ENCODE data around the gene KRT4. TPM values are rescaled to one million over a fixed set of nuclear protein-coding genes. Genes with fewer than 3 reads are reported as not detected.

The KRT4 gene
- total RNA-seq, 4 donors from 2014 or later, result 0.51 to 1.1 (median 0.83) TPM; not detected in 1

DNA sequence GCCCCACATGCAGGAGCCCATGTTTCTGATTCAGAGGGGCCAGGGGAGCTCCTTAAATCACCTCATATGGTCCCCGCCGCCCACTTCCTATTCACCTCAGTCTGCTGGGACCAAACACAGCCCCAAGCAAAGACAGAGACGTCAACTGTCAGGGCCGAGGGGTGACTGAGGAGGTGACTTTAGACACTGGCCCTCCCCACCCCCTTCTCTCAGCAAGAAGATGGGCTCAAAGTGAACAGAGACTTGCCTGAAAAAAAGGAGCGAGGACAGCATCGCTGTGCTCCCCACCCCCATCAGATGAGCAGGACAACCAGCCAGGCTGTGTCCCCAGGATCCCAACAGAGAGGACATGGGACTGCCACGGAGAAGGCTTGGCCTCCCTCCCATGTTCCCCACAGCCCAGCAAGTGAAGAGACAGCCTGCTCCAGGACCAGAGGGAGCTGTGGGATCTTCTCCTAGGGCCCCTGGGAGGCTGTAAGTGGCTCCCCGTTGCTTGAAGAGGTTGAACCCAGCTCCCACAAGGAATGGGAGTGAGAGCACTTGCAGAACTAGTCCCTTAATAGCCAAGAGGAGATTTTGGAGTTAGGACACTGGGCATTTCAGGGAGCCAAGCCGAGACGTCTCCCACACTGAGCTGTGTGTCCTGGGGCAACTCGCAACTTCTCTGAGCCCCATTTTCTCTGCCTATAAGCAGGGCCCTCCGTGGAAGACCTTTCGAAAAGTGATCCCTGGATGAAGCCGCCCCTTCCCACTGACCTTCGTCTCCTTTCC is 21.5 kb upstream of the KRT4 start:
- DNase-seq (ENCODE audit: low spot score in 2 of 2), result peak in 1 of 2 donors; percentile 72

DNA sequence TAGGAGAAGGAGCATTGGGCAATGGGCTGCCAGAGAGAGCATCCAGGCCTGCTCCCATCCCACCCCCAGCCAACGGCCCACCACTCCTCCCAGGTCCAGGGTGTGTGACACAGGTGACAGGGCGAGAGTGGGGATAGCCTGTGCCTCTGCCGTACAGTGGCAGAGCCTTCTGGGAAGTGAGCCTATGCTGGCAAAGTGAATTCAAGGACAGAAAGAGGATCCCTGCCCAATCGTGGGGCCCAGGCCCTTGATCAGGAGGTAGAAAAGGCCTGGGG is 20.7 kb upstream of the KRT4 start:
- DNase-seq (ENCODE audit: low spot score in 2 of 2), result peak in 1 of 2 donors; percentile 74
- WGBS, 2 donors, result 51 to 53% methylated on average over 4 of the region's 4 CpGs
- intact Hi-C loops (cut with DNase I; ENCODE audit: low total_unique reads), result no loop called here
- TF ChIP-seq, protein P1, sequence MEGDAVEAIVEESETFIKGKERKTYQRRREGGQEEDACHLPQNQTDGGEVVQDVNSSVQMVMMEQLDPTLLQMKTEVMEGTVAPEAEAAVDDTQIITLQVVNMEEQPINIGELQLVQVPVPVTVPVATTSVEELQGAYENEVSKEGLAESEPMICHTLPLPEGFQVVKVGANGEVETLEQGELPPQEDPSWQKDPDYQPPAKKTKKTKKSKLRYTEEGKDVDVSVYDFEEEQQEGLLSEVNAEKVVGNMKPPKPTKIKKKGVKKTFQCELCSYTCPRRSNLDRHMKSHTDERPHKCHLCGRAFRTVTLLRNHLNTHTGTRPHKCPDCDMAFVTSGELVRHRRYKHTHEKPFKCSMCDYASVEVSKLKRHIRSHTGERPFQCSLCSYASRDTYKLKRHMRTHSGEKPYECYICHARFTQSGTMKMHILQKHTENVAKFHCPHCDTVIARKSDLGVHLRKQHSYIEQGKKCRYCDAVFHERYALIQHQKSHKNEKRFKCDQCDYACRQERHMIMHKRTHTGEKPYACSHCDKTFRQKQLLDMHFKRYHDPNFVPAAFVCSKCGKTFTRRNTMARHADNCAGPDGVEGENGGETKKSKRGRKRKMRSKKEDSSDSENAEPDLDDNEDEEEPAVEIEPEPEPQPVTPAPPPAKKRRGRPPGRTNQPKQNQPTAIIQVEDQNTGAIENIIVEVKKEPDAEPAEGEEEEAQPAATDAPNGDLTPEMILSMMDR (IDR thresholded peaks at IDR 0.05), result no peak
- no peak overlapping the region for H3K4me3 ChIP-seq (ENCODE audit: low read depth, poor library complexity, severe bottlenecking)

More for the DNA sequence above, 21.5 kb upstream of the KRT4 start:
- intact Hi-C loops (cut with DNase I; ENCODE audit: low total_unique reads), result no loop called here
- no peak overlapping the region for H3K4me3 ChIP-seq (ENCODE audit: low read depth, poor library complexity, severe bottlenecking)
- WGBS, 2 donors, result 76 to 84% methylated on average over 15 of the region's 15 CpGs
- TF ChIP-seq, protein P1 (IDR thresholded peaks at IDR 0.05), result no peak
- TF ChIP-seq POLR2A (IDR thresholded peaks at IDR 0.05), result no peak

DNA sequence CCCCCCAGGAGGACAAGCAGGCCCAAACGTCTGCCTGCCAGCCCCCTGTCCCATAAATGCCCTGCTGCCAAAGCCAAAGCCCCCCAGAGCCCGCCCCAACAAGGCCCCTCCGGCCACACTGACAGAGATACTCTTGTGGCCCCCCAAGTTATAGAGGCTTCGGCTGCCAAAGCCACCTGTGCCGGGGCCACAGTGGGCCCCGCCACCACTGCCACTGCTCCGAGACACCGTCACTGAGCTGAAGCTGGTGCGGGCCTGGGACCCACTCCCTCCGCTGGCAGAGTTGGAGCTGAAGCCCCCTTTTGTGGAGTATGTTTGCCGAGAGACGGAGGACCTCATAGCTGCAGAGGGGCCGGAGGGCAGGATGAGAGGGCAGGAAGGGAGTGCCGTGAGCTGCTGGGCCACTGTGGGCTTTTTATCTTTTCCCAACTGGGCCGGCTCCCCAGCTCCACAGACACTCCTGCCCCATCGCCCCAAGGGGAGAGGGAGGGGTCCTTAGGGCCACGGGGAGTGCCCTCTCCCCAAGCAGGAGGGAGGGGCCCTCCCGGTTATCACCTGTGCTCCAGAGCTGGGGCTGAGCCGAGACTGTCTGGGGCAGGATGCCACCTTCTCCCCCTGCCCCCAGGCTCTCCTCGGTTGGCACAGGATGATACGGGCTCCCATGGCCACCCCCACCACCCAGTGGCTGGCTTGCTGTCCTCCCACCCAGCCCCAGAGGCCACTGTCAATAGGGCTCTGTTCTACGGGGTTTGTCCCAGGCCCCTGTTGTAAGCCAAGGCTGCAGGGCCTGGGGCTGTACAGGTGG is 20.2 kb upstream of the KRT4 start, which contains the start of gene KRT79:
TSS of gene KRT79 (minus strand) at position 390 of the 805 bp plus-strand sequence. CDS start at position 339, 51 bp downstream.
- TF ChIP-seq, protein P1 (IDR thresholded peaks at IDR 0.05), result no peak
- TF ChIP-seq POLR2A (IDR thresholded peaks at IDR 0.05), result no peak
- peak in 1 of 2 donors; percentile 72 for DNase-seq (ENCODE audit: low spot score in 2 of 2)
- intact Hi-C loops (cut with DNase I; ENCODE audit: low total_unique reads), result no loop called here
- no peak within 1 kb of the TSS for H3K4me3 ChIP-seq (ENCODE audit: low read depth, poor library complexity, severe bottlenecking)
- 69 to 75% methylated on average over 15 to 20 of the region's 22 CpGs for WGBS, 2 donors

DNA sequence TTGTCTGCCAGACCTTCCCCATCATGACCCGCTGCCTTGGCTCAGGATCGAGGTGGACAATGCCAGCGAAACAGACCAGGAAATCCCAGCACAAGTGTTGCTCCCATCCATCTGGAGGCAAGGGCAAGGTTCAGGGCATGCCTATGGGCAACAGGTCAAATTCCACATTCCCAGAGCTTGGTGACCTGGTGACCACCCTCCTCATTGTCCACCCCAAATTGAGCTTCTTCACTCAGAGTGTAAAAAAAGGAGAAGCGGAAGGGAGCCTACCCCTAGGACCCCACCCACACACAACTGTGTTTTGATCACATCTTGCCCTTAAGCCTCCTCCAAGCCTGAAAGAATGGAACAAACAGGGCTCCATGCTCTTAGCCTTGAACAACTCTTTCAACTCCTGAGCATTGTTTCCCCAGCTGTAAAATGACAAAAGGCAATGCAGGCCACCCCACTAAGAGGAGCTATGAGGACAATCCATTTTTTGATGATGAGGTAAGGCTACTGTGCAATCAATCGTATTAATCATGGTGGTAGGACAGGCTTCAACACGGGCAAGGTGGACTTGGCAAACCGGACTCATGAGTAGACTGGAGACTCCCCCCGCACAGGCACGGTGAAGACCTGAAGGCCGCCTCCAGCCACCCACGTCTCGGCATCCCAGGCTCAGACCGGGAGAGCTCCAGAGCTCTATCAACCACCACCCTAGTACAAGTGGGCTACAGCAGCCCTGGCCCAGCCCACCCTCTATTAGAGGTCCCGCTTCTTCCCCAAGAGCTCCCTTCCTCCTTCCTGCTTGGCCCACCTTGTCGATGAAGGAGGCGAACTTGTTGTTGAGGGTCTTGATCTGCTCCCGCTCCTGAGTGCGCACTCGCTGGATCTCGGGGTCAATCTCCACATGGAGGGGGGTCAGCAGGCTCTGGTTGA is 19.3 kb upstream of the KRT4 start:
- H3K4me3 ChIP-seq (ENCODE audit: low read depth, poor library complexity, severe bottlenecking), result no peak overlapping the region
- TF ChIP-seq, protein P1 (IDR thresholded peaks at IDR 0.05), result no peak
- TF ChIP-seq POLR2A (IDR thresholded peaks at IDR 0.05), result no peak
- WGBS, 2 donors, result 89 to 93% methylated on average over 19 to 20 of the region's 20 CpGs
- peak in 1 of 2 donors; percentile 72 for DNase-seq (ENCODE audit: low spot score in 2 of 2)
- intact Hi-C loops (cut with DNase I; ENCODE audit: low total_unique reads), result no loop called here

DNA sequence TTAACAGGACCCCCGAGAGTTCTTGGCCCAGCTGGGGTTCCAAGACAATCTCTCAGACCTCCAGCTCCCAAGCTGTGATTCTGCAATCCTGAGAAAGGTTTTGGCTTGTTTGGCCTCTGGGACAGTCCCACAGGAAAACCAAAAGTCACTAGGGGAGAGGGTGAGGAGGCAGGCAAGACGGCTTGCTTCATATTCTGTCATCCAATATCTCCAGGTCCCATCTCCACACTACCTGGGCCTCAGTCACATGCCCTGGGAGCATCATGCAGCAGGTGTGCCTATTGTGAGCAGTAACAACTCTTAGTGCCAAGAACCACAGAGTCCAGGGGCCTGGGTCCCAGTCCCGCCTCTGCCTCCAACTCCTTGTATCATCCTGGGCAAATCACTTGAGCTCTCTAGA is 18.5 kb upstream of the KRT4 start:
- intact Hi-C loops (cut with DNase I; ENCODE audit: low total_unique reads), result no loop called here
- no peak overlapping the region for H3K4me3 ChIP-seq (ENCODE audit: low read depth, poor library complexity, severe bottlenecking)
- WGBS, 2 donors, result 75 to 79% methylated on average over 3 of the region's 3 CpGs
- TF ChIP-seq, protein P1 (IDR thresholded peaks at IDR 0.05), result no peak
- TF ChIP-seq POLR2A (IDR thresholded peaks at IDR 0.05), result no peak
- peak in 1 of 2 donors; percentile 67 for DNase-seq (ENCODE audit: low spot score in 2 of 2)
